GM18909 (cell line): ENCODE data around the gene DES.

Experiments used
- ATAC-seq: cut with Tn5 transposase; IDR thresholded peaks from one replicate; pipeline ENCODE4 v1.9.1; 2021; ENCODE audit warnings: mild to moderate bottlenecking; ENCODE audit not compliant: unreplicated experiment, poor library complexity

Gene DES

GRCh38 chr2:219451661-219452360, 33.6 kb downstream of the DES start:
- ATAC-seq: no peak

DNA sequence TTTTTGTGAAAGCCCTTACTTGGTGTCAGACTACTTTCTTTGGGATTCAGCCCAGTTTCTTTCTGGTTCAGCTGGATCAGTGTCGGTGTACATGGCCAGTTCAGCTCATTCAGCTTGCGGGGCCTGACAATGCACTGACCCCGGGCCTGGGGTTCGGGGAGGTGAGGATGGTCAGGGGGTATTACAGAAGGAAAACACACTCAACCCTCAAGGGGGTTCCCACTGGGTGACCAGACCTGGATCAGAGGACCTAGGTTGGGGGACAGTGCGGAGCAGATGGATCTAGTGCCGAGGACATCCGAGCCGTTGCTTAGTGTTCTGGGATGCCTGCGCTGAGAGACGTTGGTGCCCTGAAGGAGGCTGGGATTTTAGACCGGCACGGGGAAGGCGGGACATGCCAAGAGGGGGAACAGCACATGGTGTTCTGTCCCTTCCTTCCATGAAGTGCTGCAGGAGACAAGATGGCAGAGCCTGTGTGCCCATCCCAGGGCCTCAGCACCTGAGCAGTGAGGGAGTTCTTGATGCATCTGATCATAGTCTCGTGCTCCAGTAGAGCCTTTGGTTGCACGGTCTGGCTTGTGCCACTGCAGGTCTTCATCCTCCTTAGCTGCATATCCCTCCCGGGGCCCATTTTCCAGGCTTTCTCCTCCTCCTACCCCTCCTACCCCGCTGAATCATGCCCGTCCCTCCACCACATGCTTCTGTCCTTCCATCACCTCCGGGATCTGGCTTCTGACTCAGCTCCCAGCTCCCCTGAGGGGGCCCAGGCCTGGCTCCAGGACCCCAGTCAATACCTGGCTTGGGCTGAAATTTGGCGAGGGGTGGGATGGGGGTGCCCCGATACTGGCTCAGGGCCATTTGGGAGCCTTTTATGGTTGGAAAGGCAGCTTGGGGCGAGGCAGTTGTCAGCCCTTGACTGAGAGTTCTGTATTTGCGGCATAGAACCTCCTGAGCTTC, 34.5 kb downstream of the DES start:
- no peak for ATAC-seq

DNA sequence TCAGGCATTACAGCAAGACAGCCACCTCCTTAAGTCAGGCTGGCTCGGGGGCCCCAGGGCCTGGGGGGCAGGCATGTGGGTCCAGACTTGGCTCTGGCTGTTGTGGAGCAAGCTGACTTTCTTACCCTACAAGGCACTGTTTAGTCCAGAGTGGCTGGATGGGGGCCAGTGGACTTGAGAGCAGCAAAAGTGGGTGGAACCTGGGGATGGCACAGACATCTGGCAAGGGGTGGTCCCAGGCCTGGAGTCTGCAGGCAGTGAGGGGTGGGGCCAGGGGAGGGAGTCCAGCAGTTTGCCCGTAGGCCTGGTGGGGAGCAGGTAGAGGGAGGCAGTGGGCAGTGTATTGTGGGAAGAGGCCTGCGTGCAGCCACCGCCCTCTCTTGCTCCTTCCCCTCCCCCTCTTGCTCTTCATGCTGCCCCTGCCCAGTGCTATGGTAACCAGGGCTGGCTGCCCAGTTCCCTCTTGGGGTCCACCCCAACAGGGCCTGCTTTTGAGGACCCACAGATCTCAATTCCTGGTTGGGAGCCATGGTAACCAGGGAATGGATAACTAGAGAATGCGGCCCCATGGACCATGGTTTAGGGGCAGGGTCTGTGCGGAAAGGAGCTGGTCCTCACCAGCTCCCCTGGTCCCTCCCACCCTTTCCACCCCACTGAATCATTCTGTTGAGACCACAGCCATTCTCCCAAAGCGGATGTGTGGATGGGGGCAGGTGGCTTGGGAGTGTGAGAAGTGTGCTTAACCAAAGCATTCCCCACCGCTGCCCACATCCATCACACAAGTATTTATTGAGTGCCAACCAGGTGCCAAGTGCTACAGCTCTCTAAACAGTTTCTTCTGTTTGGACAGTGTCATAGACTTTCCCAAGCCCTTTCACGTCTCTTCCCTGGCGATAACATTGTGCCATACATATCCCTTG, 35.8 kb downstream of the DES start:
- ATAC-seq: no peak

GRCh38 chr2:219455581-219455980, 37.4 kb downstream of the DES start:
- no peak for ATAC-seq

GRCh38 chr2:219457784-219458369, 39.7 kb downstream of the DES start:
- peak; percentile 48 for ATAC-seq

DNA sequence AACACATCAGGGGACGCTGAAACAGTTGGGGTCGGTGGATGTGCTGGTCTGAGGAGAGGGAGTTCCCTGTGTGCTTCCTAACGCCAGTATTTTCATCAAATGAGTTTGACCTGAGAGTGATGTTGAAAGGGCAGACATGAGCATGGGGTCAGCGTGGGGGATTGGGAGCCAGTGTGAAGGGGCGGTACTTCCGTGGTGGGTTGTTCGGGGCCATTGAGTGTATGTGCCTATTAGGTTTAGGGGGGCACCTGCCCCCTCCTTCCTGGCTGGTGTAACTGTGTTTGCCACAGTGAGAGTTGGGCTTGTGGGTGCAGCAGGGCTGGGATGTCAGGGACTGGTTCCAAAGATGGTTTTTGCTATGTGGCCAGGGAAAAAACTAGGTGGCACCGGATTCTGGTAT, 40.8 kb downstream of the DES start:
- no peak for ATAC-seq

DNA sequence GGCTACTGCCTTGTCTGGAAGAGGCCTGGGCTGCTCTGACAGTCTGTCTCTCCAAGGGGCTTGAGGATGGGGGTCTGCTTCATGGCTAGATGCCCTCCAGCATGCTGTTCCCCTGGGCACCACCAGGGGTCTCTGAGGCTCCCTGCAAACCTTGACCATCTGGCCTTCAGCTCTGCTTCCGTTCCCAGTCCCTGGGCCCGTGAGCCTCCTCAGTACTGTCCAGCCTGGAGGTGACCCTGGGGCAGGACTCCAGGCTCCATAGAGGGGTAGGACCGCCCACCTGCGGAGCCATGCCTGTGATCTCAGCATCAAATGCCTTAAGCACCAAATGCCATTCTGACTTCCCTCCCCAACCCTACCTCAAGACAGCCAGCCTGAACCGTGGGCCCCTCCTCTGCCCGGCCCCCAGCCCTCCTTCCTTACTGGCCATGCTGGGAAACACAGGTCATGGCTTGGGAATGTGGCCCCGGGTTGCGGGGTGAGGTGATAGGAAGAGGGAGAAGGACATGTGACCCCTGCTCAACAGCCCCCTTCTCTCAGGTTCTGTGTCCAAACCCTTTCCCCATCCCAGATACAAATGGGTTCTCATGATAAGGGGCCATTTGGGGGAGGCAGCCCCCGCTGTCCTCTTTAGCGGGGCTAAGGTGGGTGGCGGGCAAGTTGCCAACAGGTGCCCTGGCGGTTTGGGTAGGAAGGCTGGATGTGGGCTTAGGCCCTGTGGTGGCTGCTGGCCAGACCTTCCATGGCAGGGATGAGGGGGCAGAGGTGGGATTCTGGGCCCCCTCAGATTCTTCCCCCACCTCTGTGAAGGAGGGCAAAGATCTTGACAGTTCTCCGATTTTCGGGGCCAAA, 41.5 kb downstream of the DES start:
- peak; percentile 73 for ATAC-seq

DNA sequence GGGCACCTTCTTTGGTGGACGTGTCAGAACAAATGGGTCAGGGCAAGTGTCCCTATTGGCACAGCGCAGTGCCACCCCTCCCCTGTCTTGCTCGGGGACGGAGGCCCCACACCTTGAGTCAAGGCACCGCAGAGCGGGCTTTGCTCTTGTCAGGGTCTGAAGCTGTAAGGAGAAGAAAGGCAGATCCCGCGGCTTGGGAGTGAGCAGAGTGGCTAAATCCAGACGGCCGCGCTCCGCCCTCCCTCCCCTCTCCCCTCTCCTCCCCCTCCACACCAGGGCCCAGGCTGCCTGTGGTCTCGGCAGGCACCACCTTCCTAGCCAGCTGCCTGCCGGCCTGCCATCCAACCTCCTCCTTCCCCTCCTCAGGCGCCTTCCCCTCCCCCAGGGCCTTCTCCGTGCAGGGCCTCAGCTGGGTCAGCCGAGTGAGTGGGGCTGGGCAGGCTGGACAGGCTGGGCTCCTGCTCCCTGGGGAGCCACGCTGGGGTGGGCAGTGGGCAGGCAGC, 42.3 kb downstream of the DES start:
- no peak for ATAC-seq

- ATAC-seq: no peak
These were observed 42.9 kb downstream of the DES start for GRCh38 chr2:219461047-219461514.

DNA sequence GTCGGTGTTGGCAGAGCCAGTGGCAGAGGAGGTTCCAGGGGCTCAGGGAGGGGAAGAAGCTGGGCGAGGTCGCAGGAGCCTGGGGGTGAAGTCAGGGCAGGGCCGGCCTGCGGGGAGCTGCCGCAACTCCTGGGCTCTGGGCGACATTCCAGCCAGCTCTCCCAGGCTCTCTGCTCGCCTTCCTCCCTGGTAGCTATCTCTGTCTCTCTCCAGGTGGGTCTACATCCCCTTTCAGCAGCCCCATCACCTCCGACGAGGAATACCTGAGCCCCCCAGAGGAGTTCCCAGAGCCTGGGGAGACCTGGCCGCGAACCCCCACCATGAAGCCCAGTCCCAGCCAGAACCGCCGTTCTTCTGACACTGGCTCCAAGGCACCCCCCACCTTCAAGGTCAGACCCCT, 43.5 kb downstream of the DES start:
- ATAC-seq: no peak

DNA sequence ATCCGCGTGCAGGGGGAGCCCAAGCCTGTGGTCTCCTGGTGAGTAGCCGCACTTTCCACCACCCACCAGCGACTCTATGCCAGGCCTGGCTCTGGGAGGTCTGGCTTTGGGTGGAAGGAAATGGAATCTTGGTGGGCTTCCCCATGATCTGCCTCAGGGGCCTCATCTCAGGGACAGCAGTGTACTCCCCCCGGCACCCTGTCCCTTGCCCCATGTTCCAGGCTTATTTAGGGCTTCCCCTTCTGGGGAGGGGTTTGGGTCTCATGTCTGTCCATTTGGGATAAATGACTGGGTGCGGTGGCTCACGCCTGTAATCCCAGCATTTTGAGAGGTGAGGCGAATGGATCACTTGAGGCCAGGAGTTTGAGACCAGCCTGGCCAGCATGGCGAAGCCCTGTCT, 44.2 kb downstream of the DES start:
- ATAC-seq: no peak

GRCh38 chr2:219464286-219465032, 46.3 kb downstream of the DES start:
- no peak for ATAC-seq

DNA sequence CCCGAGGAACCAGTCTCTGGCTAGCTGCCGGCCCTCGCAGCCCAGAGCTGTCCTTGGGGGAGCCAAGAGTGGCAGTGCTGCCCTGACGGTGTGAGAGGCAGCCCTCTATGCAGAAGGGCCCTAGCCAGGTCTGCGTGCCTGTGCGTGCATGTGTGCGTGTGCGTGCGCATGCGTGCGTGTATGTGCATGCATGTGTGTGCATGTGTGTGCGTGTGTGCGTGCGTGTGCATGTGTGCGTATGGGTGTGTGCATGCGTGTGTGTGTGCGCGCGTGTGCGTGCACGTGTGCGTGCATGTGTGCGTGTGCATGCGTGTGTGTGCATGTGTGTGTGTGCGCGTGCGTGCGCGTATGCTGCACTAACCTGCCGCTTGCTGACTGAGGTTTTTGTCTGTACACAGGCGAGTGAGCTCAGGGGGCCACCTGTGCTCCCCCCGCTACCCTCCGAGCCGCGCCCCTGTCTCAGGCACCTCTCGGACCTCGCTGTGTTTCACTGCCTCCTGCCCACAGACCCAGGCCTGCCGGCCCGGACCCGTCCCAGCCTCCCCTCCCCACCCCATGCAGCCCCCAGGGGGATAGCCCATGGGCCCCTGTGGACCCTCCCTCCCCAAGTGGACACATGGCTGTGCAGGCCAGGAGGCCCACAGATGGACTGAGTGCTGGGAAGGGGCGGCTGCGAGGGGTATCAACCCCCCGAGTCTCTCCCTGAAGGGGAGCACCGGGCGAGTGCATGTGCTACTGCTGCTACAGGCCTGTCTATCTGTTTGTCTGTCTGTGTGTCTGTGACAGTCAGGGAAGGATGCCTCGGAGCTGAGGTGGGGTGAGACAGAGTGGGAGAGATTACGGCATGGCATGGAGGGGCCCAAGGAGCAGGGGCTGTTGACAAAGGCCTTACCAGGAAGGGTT, 47.7 kb downstream of the DES start:
- ATAC-seq: no peak

DNA sequence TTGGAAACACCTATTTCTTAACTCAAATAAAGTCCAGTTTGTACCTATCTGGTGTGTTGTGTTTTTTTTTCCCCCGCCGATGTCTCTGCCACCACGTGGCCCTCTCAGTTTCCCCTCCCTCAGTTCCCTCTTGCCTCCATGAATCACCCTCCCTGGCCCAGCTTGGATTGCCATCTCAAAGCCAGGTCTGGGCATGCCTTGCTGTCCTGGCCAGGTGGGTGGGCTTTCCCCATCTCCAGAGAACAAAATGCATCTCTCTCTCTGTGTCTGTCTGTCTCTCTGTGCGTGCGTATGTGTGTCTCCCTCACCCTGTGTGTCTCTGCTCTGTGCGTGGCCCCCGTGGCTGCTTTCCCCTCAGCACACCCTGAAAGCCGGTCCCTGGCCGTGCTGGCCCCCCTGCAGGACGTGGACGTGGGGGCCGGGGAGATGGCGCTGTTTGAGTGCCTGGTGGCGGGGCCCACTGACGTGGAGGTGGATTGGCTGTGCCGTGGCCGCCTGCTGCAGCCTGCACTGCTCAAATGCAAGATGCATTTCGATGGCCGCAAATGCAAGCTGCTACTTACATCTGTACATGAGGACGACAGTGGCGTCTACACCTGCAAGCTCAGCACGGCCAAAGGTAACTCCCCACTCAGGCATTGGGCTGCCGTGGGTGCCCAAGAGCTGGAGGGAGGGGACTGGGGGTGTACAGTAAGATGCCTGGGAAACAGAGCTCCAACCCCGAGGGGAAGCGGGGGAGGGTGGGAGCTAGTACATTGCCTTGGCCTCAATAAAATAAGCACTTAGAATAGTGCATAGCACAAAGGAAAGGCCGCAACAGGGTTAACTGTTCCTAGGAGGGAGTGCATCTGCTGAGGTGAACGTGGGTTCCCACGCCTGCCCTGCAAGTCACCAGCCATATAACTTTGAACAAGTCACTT, 48.9 kb downstream of the DES start:
- ATAC-seq: no peak

GRCh38 chr2:219467736-219468075, 49.5 kb downstream of the DES start:
- no peak for ATAC-seq

GRCh38 chr2:219468410-219469185, 50.4 kb downstream of the DES start:
- no peak for ATAC-seq
